ENCODE measurements around the gene SPTB.

SPTB gene

GRCh38 chr14:64849940-64850339 lies 29.8 kb downstream of the SPTB start:
- no peak overlapping the region for H3K9ac ChIP-seq (ENCODE audit: low read depth, low read length)
- no peaks in the 10 kb centered on the region for H3K36me3 ChIP-seq (ENCODE audit: control insufficient read depth, insufficient read depth, low read length)
- H3K4me1 ChIP-seq (ENCODE audit: control insufficient read depth, insufficient read depth, low read length) = peaks cover 12% of the 10 kb centered on the region; the same call in 1 of the 2 replicates
- H3K27ac ChIP-seq (ENCODE audit: low read depth, low read length) = no peak overlapping the region
- H3K4me3 ChIP-seq (ENCODE audit: low read depth, low read length) = no peak overlapping the region
- H3K27me3 ChIP-seq (ENCODE audit: control insufficient read depth, insufficient read depth, low read length) = no peaks in the 10 kb centered on the region; the same call in 1 of the 2 replicates
- H3K9me3 ChIP-seq (ENCODE audit: control insufficient read depth, insufficient read depth, low read length) = no peaks in the 10 kb centered on the region

GRCh38 chr14:64848239-64848638 lies 31.5 kb downstream of the SPTB start:
- no peak overlapping the region for H3K27ac ChIP-seq (ENCODE audit: low read depth, low read length)
- no peaks in the 10 kb centered on the region for H3K36me3 ChIP-seq (ENCODE audit: control insufficient read depth, insufficient read depth, low read length)
- no peak overlapping the region for H3K4me3 ChIP-seq (ENCODE audit: low read depth, low read length)
- H3K4me1 ChIP-seq (ENCODE audit: control insufficient read depth, insufficient read depth, low read length) = peaks cover 16% of the 10 kb centered on the region
- H3K27me3 ChIP-seq (ENCODE audit: control insufficient read depth, insufficient read depth, low read length) = no peaks in the 10 kb centered on the region; the same call in 1 of the 2 replicates
- H3K9ac ChIP-seq (ENCODE audit: low read depth, low read length) = no peak overlapping the region
- H3K9me3 ChIP-seq (ENCODE audit: control insufficient read depth, insufficient read depth, low read length) = no peaks in the 10 kb centered on the region

- Histone ChIP-seq H3K4me1 (ENCODE audit: control insufficient read depth, insufficient read depth, low read length) (peaks cover 16% of the 10 kb centered on the region), H3K36me3 (ENCODE audit: control insufficient read depth, insufficient read depth, low read length) (no peaks in the 10 kb centered on the region), H3K27ac (ENCODE audit: low read depth, low read length) (no peak overlapping the region), H3K9me3 (ENCODE audit: control insufficient read depth, insufficient read depth, low read length) (no peaks in the 10 kb centered on the region), H3K9ac (ENCODE audit: low read depth, low read length) (no peak overlapping the region), H3K4me3 (ENCODE audit: low read depth, low read length) (no peak overlapping the region), H3K27me3 (ENCODE audit: control insufficient read depth, insufficient read depth, low read length) (no peaks in the 10 kb centered on the region)
Observed at GRCh38 chr14:64846319-64846718, 33.4 kb downstream of the SPTB start.

DNA sequence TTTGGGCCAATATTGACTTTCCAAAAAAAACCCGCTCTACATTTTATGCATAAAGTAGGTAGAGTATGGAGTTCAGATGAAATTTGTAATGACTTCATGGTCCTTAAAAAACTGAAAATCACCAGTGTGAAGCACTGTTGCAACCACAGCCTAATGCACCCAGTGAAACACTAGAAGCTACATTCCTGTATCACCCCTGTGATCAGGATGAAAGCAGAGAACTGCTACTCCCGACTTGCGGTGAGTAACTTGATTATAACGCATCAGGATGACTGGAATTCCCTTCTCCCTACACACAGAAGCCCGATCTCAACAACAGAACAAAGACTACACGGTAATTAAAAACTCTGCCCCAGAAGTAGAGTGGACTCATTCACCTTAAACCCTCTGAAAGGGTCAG lies 33.8 kb downstream of the SPTB start:
- H3K36me3 ChIP-seq (ENCODE audit: control insufficient read depth, insufficient read depth, low read length) = no peaks in the 10 kb centered on the region
- H3K27me3 ChIP-seq (ENCODE audit: control insufficient read depth, insufficient read depth, low read length) = no peaks in the 10 kb centered on the region
- H3K4me1 ChIP-seq (ENCODE audit: control insufficient read depth, insufficient read depth, low read length) = peaks cover 18% of the 10 kb centered on the region
- no peak overlapping the region for H3K27ac ChIP-seq (ENCODE audit: low read depth, low read length)
- no peak overlapping the region for H3K4me3 ChIP-seq (ENCODE audit: low read depth, low read length)
- H3K9me3 ChIP-seq (ENCODE audit: control insufficient read depth, insufficient read depth, low read length) = no peaks in the 10 kb centered on the region
- H3K9ac ChIP-seq (ENCODE audit: low read depth, low read length) = no peak overlapping the region

GRCh38 chr14:64844969-64845536 lies 34.7 kb downstream of the SPTB start:
- Histone ChIP-seq H3K27me3 (ENCODE audit: control insufficient read depth, insufficient read depth, low read length) (no peaks in the 10 kb centered on the region), H3K36me3 (ENCODE audit: control insufficient read depth, insufficient read depth, low read length) (no peaks in the 10 kb centered on the region), H3K27ac (ENCODE audit: low read depth, low read length) (no peak overlapping the region), H3K4me3 (ENCODE audit: low read depth, low read length) (no peak overlapping the region), H3K4me1 (ENCODE audit: control insufficient read depth, insufficient read depth, low read length) (peaks cover 18% of the 10 kb centered on the region), H3K9ac (ENCODE audit: low read depth, low read length) (no peak overlapping the region), H3K9me3 (ENCODE audit: control insufficient read depth, insufficient read depth, low read length) (no peaks in the 10 kb centered on the region)

- Histone ChIP-seq H3K27me3 (ENCODE audit: control insufficient read depth, insufficient read depth, low read length) (no peaks in the 10 kb centered on the region), H3K27ac (ENCODE audit: low read depth, low read length) (no peak overlapping the region), H3K36me3 (ENCODE audit: control insufficient read depth, insufficient read depth, low read length) (no peaks in the 10 kb centered on the region), H3K4me3 (ENCODE audit: low read depth, low read length) (no peak overlapping the region), H3K4me1 (ENCODE audit: control insufficient read depth, insufficient read depth, low read length) (peaks cover 18% of the 10 kb centered on the region), H3K9me3 (ENCODE audit: control insufficient read depth, insufficient read depth, low read length) (no peaks in the 10 kb centered on the region), H3K9ac (ENCODE audit: low read depth, low read length) (no peak overlapping the region)
Observed at GRCh38 chr14:64844272-64844671, 35.4 kb downstream of the SPTB start.

GRCh38 chr14:64843548-64843947 lies 36.2 kb downstream of the SPTB start:
- no peak overlapping the region for H3K27ac ChIP-seq (ENCODE audit: low read depth, low read length)
- H3K36me3 ChIP-seq (ENCODE audit: control insufficient read depth, insufficient read depth, low read length) = no peaks in the 10 kb centered on the region
- peaks cover 18% of the 10 kb centered on the region for H3K4me1 ChIP-seq (ENCODE audit: control insufficient read depth, insufficient read depth, low read length)
- H3K4me3 ChIP-seq (ENCODE audit: low read depth, low read length) = no peak overlapping the region
- H3K9ac ChIP-seq (ENCODE audit: low read depth, low read length) = no peak overlapping the region
- H3K9me3 ChIP-seq (ENCODE audit: control insufficient read depth, insufficient read depth, low read length) = no peaks in the 10 kb centered on the region
- H3K27me3 ChIP-seq (ENCODE audit: control insufficient read depth, insufficient read depth, low read length) = no peaks in the 10 kb centered on the region

DNA sequence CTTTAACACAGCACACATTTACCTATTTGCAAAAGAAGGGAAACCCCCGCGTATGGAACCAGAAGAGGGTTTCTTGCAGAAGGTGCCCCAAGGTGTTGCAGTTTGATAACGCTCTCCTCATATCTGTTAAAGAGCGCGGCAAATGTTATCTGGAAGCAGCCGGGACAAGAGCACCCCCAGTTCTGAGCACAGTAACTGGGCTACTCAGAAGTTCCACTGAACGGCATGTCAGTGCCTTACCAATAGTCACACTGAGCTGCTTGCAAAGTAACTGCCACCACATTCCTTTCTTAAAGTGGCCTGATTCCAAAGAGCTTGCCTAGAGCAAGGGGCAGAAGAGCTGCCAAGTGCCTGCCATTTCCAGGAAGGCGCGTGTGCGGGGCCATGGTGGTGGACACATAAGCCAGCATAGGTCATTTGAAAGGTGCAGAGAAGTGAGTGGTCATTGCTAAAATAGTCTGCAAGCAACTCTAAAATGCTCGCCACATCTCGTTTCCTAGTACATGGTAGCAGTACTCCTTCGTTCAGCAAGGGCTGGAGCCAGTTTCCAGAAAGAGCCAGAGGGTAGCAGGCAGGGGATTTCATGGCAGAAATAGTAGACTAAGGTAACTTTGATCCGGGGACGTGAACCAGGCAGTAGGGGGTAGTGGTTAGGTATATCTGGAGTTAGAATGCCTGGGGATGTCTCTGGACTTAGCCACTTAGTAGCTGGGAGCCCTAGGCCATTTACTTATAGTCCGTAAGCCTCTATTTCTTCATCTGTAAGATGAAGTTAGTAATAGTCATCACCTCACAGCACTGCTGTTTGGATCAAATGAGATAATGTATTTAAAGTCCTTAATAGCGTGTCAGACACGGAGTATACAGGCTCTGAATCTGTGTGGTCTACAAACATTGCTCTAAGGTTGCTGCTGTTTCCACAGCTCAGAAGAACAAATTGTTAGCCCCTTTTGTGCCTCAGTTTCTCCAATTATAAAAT lies 37.6 kb downstream of the SPTB start:
- Histone ChIP-seq H3K9ac (ENCODE audit: low read depth, low read length) (no peak overlapping the region), H3K27ac (ENCODE audit: low read depth, low read length) (no peak overlapping the region), H3K4me3 (ENCODE audit: low read depth, low read length) (no peak overlapping the region), H3K27me3 (ENCODE audit: control insufficient read depth, insufficient read depth, low read length) (no peaks in the 10 kb centered on the region), H3K36me3 (ENCODE audit: control insufficient read depth, insufficient read depth, low read length) (no peaks in the 10 kb centered on the region), H3K4me1 (ENCODE audit: control insufficient read depth, insufficient read depth, low read length) (peaks cover 18% of the 10 kb centered on the region), H3K9me3 (ENCODE audit: control insufficient read depth, insufficient read depth, low read length) (no peaks in the 10 kb centered on the region)

GRCh38 chr14:64841121-64841651 lies 38.5 kb downstream of the SPTB start:
- no peaks in the 10 kb centered on the region for H3K36me3 ChIP-seq (ENCODE audit: control insufficient read depth, insufficient read depth, low read length)
- no peak overlapping the region for H3K27ac ChIP-seq (ENCODE audit: low read depth, low read length)
- no peaks in the 10 kb centered on the region for H3K27me3 ChIP-seq (ENCODE audit: control insufficient read depth, insufficient read depth, low read length)
- no peak overlapping the region for H3K4me3 ChIP-seq (ENCODE audit: low read depth, low read length)
- H3K9me3 ChIP-seq (ENCODE audit: control insufficient read depth, insufficient read depth, low read length) = no peaks in the 10 kb centered on the region
- peaks cover 16% of the 10 kb centered on the region for H3K4me1 ChIP-seq (ENCODE audit: control insufficient read depth, insufficient read depth, low read length)
- no peak overlapping the region for H3K9ac ChIP-seq (ENCODE audit: low read depth, low read length)

- Histone ChIP-seq H3K9me3 (ENCODE audit: control insufficient read depth, insufficient read depth, low read length) (no peaks in the 10 kb centered on the region), H3K27ac (ENCODE audit: low read depth, low read length) (no peak overlapping the region), H3K27me3 (ENCODE audit: control insufficient read depth, insufficient read depth, low read length) (no peaks in the 10 kb centered on the region), H3K4me1 (ENCODE audit: control insufficient read depth, insufficient read depth, low read length) (0 out of 2 replicates have a peak, but pooled peaks cover 3% of the 10 kb centered on the region), H3K36me3 (ENCODE audit: control insufficient read depth, insufficient read depth, low read length) (no peaks in the 10 kb centered on the region), H3K9ac (ENCODE audit: low read depth, low read length) (no peak overlapping the region), H3K4me3 (ENCODE audit: low read depth, low read length) (no peak overlapping the region)
Observed at GRCh38 chr14:64838656-64839055, 41.1 kb downstream of the SPTB start.

- Histone ChIP-seq H3K9ac (ENCODE audit: low read depth, low read length) (no peak overlapping the region), H3K4me3 (ENCODE audit: low read depth, low read length) (no peak overlapping the region), H3K9me3 (ENCODE audit: control insufficient read depth, insufficient read depth, low read length) (no peaks in the 10 kb centered on the region), H3K27me3 (ENCODE audit: control insufficient read depth, insufficient read depth, low read length) (no peaks in the 10 kb centered on the region), H3K36me3 (ENCODE audit: control insufficient read depth, insufficient read depth, low read length) (no peaks in the 10 kb centered on the region), H3K27ac (ENCODE audit: low read depth, low read length) (no peak overlapping the region), H3K4me1 (ENCODE audit: control insufficient read depth, insufficient read depth, low read length) (peaks cover 7% of the 10 kb centered on the region)
Observed at GRCh38 chr14:64835431-64835830, 44.3 kb downstream of the SPTB start.
